ENCODE measurements around the gene DYNC2H1.

DNA sequence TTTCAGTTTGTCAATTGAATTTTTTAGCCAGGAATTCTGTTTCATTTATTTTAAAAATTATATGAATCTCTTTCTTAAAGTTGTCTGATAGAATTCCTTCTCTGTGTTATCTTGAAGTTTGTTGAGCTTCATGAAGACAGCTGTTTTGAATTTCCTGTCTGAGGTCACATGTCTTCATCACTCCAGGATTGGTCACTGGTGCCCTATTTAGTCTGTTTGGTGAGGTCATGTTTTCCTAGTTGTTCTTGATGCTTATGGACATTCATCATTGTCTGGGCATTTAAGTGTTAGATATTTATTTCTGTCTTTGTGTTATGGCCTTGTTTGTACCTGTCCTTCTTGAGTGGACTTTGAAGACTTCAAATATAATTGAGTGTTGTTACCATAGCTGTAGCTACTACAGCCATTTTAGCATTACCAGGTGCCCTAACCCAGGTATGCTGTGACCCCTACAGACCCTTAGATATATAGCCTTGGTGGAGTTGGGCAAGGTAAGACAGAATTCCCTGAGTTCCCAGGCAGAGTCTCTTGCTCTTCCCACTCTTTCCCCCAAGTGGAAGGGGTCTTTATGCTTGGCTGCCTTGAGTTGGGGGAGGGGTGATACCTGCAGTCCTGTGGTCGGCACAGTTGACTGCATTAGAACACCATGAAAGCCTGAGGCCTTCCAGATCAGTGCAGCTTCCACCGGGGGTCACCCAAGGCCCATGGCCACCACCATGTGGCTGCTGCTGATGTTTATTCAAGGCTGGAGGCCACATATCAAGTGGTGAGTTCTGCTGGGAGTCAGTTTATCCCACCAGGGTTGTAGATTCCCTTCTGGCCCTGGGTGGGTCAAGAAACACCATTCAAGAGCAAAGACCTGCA lies 229.6 kb downstream of the DYNC2H1 start:
- TF ChIP-seq TAF1 (conservative IDR thresholded peaks at IDR 0.05) (no peak), RAD21 (IDR thresholded peaks at IDR 0.05) (no peak), HNF4G (IDR thresholded peaks at IDR 0.05) (no peak), EGR1 (IDR thresholded peaks at IDR 0.05; ENCODE audit: low read depth in 2 of 2) (no peak), JUND (IDR thresholded peaks at IDR 0.05) (no peak), YY1 (IDR thresholded peaks at IDR 0.05) (no peak)
- TF ChIP-seq, protein P1, sequence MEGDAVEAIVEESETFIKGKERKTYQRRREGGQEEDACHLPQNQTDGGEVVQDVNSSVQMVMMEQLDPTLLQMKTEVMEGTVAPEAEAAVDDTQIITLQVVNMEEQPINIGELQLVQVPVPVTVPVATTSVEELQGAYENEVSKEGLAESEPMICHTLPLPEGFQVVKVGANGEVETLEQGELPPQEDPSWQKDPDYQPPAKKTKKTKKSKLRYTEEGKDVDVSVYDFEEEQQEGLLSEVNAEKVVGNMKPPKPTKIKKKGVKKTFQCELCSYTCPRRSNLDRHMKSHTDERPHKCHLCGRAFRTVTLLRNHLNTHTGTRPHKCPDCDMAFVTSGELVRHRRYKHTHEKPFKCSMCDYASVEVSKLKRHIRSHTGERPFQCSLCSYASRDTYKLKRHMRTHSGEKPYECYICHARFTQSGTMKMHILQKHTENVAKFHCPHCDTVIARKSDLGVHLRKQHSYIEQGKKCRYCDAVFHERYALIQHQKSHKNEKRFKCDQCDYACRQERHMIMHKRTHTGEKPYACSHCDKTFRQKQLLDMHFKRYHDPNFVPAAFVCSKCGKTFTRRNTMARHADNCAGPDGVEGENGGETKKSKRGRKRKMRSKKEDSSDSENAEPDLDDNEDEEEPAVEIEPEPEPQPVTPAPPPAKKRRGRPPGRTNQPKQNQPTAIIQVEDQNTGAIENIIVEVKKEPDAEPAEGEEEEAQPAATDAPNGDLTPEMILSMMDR (IDR thresholded peaks at IDR 0.05; ENCODE audit: low read depth, low read length, missing input control): no peak
- TF ChIP-seq, protein P2, sequence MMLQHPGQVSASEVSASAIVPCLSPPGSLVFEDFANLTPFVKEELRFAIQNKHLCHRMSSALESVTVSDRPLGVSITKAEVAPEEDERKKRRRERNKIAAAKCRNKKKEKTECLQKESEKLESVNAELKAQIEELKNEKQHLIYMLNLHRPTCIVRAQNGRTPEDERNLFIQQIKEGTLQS (IDR thresholded peaks at IDR 0.05): no peak
- TF ChIP-seq, protein P3, sequence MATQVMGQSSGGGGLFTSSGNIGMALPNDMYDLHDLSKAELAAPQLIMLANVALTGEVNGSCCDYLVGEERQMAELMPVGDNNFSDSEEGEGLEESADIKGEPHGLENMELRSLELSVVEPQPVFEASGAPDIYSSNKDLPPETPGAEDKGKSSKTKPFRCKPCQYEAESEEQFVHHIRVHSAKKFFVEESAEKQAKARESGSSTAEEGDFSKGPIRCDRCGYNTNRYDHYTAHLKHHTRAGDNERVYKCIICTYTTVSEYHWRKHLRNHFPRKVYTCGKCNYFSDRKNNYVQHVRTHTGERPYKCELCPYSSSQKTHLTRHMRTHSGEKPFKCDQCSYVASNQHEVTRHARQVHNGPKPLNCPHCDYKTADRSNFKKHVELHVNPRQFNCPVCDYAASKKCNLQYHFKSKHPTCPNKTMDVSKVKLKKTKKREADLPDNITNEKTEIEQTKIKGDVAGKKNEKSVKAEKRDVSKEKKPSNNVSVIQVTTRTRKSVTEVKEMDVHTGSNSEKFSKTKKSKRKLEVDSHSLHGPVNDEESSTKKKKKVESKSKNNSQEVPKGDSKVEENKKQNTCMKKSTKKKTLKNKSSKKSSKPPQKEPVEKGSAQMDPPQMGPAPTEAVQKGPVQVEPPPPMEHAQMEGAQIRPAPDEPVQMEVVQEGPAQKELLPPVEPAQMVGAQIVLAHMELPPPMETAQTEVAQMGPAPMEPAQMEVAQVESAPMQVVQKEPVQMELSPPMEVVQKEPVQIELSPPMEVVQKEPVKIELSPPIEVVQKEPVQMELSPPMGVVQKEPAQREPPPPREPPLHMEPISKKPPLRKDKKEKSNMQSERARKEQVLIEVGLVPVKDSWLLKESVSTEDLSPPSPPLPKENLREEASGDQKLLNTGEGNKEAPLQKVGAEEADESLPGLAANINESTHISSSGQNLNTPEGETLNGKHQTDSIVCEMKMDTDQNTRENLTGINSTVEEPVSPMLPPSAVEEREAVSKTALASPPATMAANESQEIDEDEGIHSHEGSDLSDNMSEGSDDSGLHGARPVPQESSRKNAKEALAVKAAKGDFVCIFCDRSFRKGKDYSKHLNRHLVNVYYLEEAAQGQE (IDR thresholded peaks at IDR 0.05): no peak

Data from liver (tissue), 3 donors.